ENCODE measurements around the gene THSD4. TPM values are rescaled to one million over a fixed set of nuclear protein-coding genes. Genes with fewer than 3 reads are reported as not detected.

Gene THSD4
- total and polyA plus RNA-seq, 2 donors = 23.9 to 75.1 TPM

- WGBS = 87% methylated on average over 6 of the region's 6 CpGs
- no peaks in the 10 kb centered on the region for H3K36me3 ChIP-seq (ENCODE audit: insufficient read depth)
- H3K4me3 ChIP-seq (ENCODE audit: low read depth, low read length) = no peak overlapping the region
- no peaks in the 10 kb centered on the region for H3K4me1 ChIP-seq (ENCODE audit: insufficient read depth)
- H3K27ac ChIP-seq (ENCODE audit: low read depth) = no peak overlapping the region
- DNase-seq (ENCODE audit: extremely low spot score) = no peak
Measured at GRCh38 chr15:71611553-71612396, 496.5 kb downstream of the THSD4 start.

GRCh38 chr15:71612397-71612722, 497.1 kb downstream of the THSD4 start:
- Histone ChIP-seq H3K4me3 (ENCODE audit: low read depth, low read length) (no peak overlapping the region), H3K36me3 (ENCODE audit: insufficient read depth) (no peaks in the 10 kb centered on the region), H3K27ac (ENCODE audit: low read depth) (no peak overlapping the region), H3K4me1 (ENCODE audit: insufficient read depth) (no peaks in the 10 kb centered on the region)
- no peak for DNase-seq (ENCODE audit: extremely low spot score)
- WGBS = 74% methylated on average over 1 of the region's 1 CpG

- Histone ChIP-seq H3K4me3 (ENCODE audit: low read depth, low read length) (no peak overlapping the region), H3K27ac (ENCODE audit: low read depth) (no peak overlapping the region), H3K4me1 (ENCODE audit: insufficient read depth) (no peaks in the 10 kb centered on the region), H3K36me3 (ENCODE audit: insufficient read depth) (no peaks in the 10 kb centered on the region)
- 95% methylated on average over 2 of the region's 2 CpGs for WGBS
- no peak for DNase-seq (ENCODE audit: extremely low spot score)
Measured at GRCh38 chr15:71612869-71613268, 497.6 kb downstream of the THSD4 start.

GRCh38 chr15:71623111-71623510, 507.8 kb downstream of the THSD4 start:
- H3K4me3 ChIP-seq (ENCODE audit: low read depth, low read length) = no peak overlapping the region
- H3K27ac ChIP-seq (ENCODE audit: low read depth) = no peak overlapping the region
- DNase-seq (ENCODE audit: extremely low spot score) = no peak
- H3K4me1 ChIP-seq (ENCODE audit: insufficient read depth) = no peaks in the 10 kb centered on the region
- H3K36me3 ChIP-seq (ENCODE audit: insufficient read depth) = no peaks in the 10 kb centered on the region
- WGBS = 95% methylated on average over 4 of the region's 4 CpGs

- WGBS = 93% methylated on average over 4 of the region's 4 CpGs
- no peaks in the 10 kb centered on the region for H3K36me3 ChIP-seq (ENCODE audit: insufficient read depth)
- H3K27ac ChIP-seq (ENCODE audit: low read depth) = no peak overlapping the region
- DNase-seq (ENCODE audit: extremely low spot score) = no peak
- H3K4me1 ChIP-seq (ENCODE audit: insufficient read depth) = no peaks in the 10 kb centered on the region
- no peak overlapping the region for H3K4me3 ChIP-seq (ENCODE audit: low read depth, low read length)
Measured at GRCh38 chr15:71626596-71627088, 511.4 kb downstream of the THSD4 start.

- Histone ChIP-seq H3K27ac (ENCODE audit: low read depth) (no peak overlapping the region), H3K4me1 (ENCODE audit: insufficient read depth) (no peaks in the 10 kb centered on the region), H3K4me3 (ENCODE audit: low read depth, low read length) (no peak overlapping the region), H3K36me3 (ENCODE audit: insufficient read depth) (no peaks in the 10 kb centered on the region)
- WGBS = 97% methylated on average over 2 of the region's 2 CpGs
- no peak for DNase-seq (ENCODE audit: extremely low spot score)
Measured at GRCh38 chr15:71627188-71627587, 511.9 kb downstream of the THSD4 start.

GRCh38 chr15:71627604-71628003, 512.3 kb downstream of the THSD4 start:
- 92% methylated on average over 3 of the region's 3 CpGs for WGBS
- no peak overlapping the region for H3K4me3 ChIP-seq (ENCODE audit: low read depth, low read length)
- H3K4me1 ChIP-seq (ENCODE audit: insufficient read depth) = no peaks in the 10 kb centered on the region
- no peaks in the 10 kb centered on the region for H3K36me3 ChIP-seq (ENCODE audit: insufficient read depth)
- no peak overlapping the region for H3K27ac ChIP-seq (ENCODE audit: low read depth)
- DNase-seq (ENCODE audit: extremely low spot score) = no peak

GRCh38 chr15:71628988-71629770, 513.9 kb downstream of the THSD4 start:
- DNase-seq (ENCODE audit: extremely low spot score) = no peak
- Histone ChIP-seq H3K4me1 (ENCODE audit: insufficient read depth) (no peaks in the 10 kb centered on the region), H3K36me3 (ENCODE audit: insufficient read depth) (no peaks in the 10 kb centered on the region), H3K4me3 (ENCODE audit: low read depth, low read length) (no peak overlapping the region), H3K27ac (ENCODE audit: low read depth) (no peak overlapping the region)
- WGBS = 59% methylated on average over 11 of the region's 11 CpGs

- Histone ChIP-seq H3K27ac (ENCODE audit: low read depth) (no peak overlapping the region), H3K36me3 (ENCODE audit: insufficient read depth) (no peaks in the 10 kb centered on the region), H3K4me3 (ENCODE audit: low read depth, low read length) (no peak overlapping the region), H3K4me1 (ENCODE audit: insufficient read depth) (no peaks in the 10 kb centered on the region)
- WGBS = 61% methylated on average over 9 of the region's 9 CpGs
- DNase-seq (ENCODE audit: extremely low spot score) = no peak
Measured at GRCh38 chr15:71629781-71630474, 514.7 kb downstream of the THSD4 start.

GRCh38 chr15:71630475-71630809, 515.2 kb downstream of the THSD4 start:
- 87% methylated on average over 2 of the region's 2 CpGs for WGBS
- Histone ChIP-seq H3K4me3 (ENCODE audit: low read depth, low read length) (no peak overlapping the region), H3K36me3 (ENCODE audit: insufficient read depth) (no peaks in the 10 kb centered on the region), H3K4me1 (ENCODE audit: insufficient read depth) (no peaks in the 10 kb centered on the region), H3K27ac (ENCODE audit: low read depth) (no peak overlapping the region)
- no peak for DNase-seq (ENCODE audit: extremely low spot score)

- Histone ChIP-seq H3K4me3 (ENCODE audit: low read depth, low read length) (no peak overlapping the region), H3K36me3 (ENCODE audit: insufficient read depth) (no peaks in the 10 kb centered on the region), H3K27ac (ENCODE audit: low read depth) (no peak overlapping the region), H3K4me1 (ENCODE audit: insufficient read depth) (no peaks in the 10 kb centered on the region)
- 42% methylated on average over 3 of the region's 3 CpGs for WGBS
- DNase-seq (ENCODE audit: extremely low spot score) = no peak
Measured at GRCh38 chr15:71632576-71633195, 517.4 kb downstream of the THSD4 start.

GRCh38 chr15:71634820-71635560, 519.7 kb downstream of the THSD4 start:
- WGBS = 52% methylated on average over 6 of the region's 6 CpGs
- no peaks in the 10 kb centered on the region for H3K4me1 ChIP-seq (ENCODE audit: insufficient read depth)
- no peak for DNase-seq (ENCODE audit: extremely low spot score)

GRCh38 chr15:71635735-71636134, 520.5 kb downstream of the THSD4 start:
- no peak overlapping the region for H3K4me3 ChIP-seq (ENCODE audit: low read depth, low read length)
- 95% methylated on average over 2 of the region's 2 CpGs for WGBS
- H3K4me1 ChIP-seq (ENCODE audit: insufficient read depth) = no peaks in the 10 kb centered on the region
- DNase-seq (ENCODE audit: extremely low spot score) = no peak
- H3K27ac ChIP-seq (ENCODE audit: low read depth) = no peak overlapping the region
- no peaks in the 10 kb centered on the region for H3K36me3 ChIP-seq (ENCODE audit: insufficient read depth)

More at GRCh38 chr15:71634820-71635560, 519.7 kb downstream of the THSD4 start:
- no peaks in the 10 kb centered on the region for H3K36me3 ChIP-seq (ENCODE audit: insufficient read depth)
- no peak overlapping the region for H3K4me3 ChIP-seq (ENCODE audit: low read depth, low read length)
- H3K27ac ChIP-seq (ENCODE audit: low read depth) = no peak overlapping the region
